ENCODE data around the gene RALGAPB.
"Not testable (repeated sequence)": the region's sequence is repeated elsewhere in the genome, so short reads cannot be mapped to it uniquely, and the experiment has no call there.

The RALGAPB gene

DNA sequence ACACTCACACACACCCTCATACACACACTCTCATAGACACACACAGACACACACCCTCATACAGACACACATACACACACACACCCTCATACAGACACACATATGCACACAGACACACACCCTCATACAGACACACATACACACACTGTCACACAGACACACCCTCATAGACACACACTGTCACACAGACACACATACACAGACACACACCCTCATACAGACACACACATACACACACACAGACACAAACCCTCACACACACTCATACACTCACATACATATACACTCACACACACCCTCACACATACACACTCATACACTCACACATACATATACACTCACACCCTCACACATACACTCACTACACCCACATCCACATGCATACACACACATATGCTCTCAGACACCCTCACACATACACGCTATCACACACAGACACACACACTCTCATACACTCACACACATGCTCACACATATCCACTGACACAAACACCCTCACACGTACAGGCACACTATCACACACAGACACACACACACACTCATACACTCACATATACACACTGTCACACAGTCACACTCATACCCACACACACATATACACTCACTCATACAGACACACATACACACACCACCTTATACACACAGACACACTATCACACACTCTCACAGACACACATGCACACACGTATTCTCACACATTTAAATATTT is 117.5 kb downstream of the RALGAPB start:
- no peak for DNase-seq

DNA sequence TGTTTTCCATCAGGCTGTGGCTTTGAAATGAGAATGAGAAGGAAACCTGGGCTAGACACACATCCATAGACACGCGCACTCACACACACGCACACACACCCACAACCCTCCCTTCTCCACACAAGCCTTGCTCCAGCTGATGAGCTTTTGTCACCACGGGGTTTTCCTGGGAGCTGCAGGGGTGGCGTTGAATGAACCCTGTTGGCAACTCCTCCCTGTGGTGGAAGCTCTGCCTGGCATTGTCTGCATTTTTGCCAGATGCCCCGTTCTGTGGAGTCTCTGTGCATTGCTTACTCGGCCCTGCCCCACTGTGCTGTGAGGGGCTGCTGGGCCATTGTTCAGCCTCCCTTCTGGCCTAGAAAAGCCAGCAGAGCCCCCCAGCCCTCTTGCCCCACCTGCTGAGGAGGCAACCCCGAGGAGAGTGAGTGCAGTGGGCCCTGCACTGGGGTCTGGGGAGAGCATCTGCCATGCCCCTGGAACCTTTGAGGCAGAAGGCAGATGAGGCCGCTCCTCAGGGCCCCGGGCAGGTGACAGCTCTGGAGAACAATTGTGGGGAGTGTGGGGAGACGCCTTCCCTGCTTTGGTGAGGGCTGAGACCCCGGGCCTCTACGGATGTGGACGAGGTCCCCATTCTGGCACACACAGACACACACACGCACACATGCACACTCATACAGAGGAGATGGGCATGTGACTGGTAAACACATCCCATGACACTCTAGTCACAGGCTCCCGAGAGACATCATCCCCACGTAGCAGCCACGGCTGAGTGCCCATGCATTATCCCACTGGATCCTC is 118.2 kb downstream of the RALGAPB start:
- no peak for DNase-seq

DNA sequence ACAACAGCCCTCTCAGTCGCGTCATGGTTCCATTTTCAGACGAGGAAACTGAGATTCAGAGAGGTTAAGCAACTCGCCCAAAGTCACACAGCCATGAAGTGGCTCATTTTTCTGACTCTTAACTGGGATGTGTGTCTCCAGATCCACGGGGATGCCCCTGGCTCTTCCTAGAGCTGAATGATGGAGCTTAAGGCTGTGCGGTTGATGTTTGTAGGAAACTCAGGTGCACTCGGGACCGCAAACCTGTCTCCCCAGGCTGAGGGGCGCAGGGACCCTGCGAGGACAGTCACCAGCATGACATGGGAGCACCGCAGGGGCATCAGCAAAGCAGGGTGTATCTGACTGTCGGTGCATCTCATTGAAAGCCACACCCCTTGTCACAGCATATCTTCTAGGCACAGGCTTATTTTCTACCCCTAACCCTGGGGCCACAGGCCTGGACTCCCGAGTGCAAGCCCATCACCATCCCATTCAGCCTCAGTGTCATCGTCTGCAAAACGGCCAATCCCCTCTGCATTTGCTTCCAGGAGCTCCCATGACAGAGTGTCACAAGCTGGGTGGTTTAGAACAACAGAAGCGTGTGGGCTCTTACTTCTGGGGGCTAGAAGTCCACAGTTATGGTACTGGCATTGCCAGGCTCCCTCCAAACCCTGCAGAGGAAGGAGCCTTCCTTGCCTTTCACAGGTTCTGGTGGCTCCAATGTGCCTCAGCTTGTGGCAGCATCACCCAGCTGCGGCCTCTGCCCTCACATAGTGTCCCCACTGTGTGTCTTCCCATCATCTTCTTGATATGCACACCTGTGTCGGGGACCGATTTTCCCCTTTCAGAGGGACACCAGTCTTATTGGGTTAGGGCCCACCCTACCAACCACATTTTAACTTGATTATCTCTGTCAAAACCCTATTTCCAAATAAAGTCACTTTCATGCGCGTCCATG is 119.1 kb downstream of the RALGAPB start:
- no peak for DNase-seq

DNA sequence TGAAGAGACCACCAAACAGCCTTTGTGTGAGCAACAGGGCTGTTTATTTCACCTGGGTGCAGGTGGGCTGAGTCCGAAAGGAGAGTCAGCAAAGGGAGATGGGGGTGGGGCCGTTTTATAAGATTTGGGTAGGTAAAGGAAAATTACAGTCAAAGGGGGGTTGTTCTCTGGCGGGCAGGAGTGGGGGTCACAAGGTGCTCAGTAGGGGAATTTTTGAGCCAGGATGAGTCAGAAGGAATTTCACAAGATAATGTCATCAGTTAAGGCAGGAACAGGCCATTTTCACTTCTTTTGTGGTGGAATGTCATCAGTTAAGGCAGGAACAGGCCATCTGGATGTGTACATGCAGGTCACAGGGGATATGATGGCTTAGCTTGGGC is 119.8 kb downstream of the RALGAPB start:
- not testable (repeated sequence) for DNase-seq

DNA sequence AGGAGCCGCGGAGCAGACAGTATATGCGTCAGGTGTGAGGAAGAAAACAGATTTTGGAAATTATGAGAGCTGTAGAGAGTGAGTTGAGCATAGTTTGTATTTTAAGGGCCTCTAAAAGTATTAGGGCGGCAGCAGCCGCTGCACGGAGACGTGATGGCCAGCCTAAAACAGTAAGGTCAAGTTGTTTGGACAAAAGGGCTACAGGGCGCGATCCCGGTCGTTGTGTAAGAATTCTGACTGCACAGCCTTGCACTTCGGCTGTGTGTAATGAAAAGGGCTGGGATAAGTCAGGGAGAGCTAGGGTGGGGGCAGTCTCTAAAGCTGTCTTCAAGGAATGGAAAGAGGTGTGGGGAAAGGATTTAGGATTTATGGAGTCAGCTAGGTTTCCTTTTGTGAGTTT is 121.6 kb downstream of the RALGAPB start:
- not testable (repeated sequence) for DNase-seq

DNA sequence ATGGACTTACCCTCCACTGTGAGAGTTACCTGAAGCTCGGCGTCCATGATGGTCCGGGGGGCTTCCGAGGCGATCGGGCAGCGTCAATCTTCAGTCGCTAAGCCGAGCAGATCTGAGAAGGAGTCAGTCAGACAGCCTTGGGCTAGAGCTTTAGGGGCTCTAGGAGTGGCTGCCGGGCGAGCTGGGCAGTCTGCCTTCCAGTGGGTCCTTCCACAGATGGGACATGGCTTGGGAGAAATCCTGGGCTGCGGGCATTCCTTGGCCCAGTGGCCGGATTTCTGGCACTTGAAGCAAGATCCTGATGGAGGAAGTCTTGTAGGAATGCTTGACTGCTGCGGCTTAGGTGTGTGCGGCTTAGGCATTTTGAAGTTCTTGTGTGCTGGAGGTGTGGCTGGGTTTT is 123.2 kb downstream of the RALGAPB start:
- not testable (repeated sequence) for DNase-seq

DNA sequence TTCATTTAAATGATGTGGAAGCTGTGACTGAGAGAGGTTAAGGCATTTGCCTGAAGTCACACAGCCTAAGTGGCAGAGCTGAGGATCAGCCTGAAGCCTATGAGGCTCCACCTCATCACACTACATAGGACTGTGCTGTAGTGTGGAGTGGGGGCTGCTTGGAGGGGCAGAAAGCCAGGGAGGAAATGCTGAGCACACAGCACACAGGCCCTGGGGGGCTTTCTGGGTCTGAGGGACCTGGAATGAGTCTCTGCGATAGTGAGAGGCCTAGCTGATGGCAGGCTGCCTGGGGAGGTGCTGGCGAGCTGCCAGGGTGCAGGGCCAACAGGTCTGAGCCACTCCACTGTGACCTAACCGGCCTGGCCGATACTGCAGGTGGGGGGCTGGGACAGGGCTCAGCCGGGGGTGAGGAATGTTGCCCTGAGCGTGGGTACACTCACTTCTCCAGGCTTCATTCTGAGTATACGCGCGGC is 126.8 kb downstream of the RALGAPB start:
- DNase-seq = no peak

DNA sequence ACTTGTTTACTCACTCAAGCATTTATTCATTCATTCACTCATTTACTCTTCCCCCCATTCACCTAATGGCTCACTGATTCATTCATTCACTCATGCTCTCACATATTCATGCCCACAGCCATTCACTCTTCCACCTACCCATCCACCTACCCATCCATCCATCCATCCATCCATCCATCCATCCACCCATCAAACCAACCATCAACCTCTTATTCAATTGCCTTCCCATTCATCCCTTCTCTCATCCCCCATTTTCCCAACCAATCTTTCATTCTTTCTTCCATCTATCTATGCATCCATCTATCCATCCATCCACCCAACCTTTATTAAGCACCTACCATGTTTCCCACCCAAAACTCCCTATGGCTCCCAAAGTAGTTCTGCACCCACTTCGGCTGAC is 127.4 kb downstream of the RALGAPB start:
- no peak for DNase-seq

DNA sequence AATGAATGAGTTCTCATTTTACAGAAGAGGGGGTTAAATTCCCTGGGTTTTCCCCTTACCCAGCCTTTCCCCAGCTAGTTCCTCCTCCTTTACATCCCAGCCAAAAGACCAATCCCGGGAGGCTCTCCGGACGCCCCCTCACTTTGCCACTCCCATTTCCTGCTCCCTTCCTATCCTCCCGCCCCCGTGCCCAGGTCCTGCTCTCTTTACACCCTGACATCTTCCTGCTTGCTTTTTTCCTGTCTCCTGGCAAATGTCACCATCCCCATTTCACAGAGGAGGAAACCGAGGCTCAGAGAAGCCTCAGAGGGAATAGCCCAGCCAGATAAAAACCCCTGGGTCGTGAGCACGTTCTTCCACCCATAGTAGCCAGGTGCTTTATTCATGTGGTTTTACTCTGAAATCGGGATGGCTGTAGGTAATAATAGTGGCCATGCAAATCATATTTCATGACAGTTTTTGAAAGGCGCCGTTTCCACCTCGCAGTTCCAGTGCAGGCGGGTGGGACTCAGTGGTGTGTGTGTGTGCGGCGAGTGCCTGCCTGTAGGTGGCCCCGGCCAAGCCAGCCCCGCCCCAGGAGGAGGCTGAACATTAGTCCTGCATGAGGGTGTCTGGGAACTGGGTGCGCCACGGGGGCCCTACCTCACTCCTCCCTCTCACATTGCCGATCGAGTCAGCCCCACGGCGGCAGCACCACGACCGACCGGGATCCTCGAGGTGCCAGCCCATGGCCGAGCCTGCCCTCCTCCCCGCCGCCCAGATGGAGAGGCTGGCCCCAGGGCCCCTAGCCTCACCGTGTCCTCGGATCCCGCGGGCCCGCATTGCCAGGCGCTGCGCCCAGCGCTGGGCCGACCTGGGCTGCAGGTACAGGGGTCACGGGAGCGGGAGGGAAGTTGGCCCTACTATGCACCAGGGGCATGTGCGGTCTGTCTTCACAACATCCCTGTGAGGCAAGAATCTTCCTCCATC is 128.9 kb downstream of the RALGAPB start, which contains the start of gene ARHGAP40:
Gene ARHGAP40 (plus strand): TSS at position 594 of the 969 bp plus-strand sequence.
- DNase-seq = no peak

DNA sequence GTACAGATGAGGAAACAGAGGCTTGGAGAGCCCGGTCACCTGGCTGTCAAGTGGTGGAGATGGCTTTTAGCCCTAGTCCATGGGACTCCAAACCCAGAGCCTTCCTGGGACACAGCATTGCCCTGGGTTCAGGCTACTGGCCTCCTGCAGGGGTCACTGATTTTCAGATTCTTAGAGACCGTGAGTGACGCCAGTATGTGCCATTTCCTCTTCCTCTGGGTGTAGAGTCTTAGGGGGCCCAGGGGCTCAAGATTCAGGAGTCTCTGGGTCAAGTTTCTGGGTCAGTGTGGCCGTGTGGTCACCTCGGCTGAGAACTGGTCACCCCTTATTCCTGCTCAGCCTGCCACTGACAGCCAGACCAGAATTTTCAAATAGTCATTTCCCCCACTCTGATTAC is 129.5 kb downstream of the RALGAPB start:
- no peak for DNase-seq

DNA sequence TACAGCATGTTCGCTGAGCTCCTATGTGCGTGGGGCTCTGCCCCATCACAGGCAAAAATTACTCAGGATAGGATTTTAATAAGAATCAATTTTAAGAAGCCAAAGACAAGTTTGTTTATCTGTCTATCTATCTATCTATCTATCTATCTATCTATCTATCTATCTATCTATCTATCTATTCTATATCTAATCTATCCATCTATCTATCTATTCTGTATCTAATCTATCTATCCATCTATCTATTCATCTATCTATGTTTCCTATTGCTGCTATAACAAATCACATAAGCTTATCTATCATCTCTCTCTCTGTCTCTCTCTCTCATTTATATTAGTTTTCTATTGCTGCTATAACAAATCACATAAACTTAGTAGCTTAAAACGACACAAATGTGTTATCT is 130.6 kb downstream of the RALGAPB start:
- DNase-seq = no peak

DNA sequence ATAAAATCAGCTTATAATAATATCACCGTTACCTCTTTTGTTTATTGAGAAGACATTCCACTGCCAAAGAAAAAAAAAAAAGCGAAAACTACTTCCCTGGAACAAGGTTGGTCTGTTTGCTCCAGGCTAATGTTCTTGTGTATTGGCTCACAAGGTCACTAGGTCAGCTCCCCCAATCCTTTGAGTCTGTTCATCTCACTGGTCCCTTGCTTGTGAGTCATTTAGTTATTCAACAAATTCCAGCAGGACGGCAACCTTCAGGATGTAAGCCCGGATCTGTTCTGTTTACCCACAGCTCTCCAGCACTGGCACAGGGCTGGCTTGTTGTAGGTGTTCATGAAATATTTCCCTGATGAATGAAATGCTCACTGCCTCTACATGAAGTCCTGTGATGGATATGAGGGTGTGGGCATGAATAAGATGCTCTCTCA is 132.2 kb downstream of the RALGAPB start:
- DNase-seq = peak; percentile 68

DNA sequence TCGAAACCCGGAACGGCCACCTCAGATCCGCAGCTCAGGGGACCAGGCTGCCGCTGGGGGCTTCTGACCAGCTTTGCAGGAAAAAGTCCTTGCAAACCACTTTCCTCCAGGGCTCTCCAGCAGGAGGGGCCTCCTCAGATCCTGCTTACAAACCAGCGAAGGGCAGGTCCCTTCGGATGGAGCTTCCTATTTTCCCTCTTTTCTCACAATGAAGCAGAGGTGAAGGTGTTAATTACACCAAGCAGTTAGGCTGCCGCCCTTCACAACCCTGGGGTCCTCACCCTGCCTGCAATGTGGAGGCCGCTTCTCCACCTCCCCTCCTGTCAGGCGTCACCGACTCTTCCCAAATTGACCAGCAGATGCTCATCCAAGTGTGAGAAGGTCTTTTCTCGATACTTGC is 134.7 kb downstream of the RALGAPB start:
- no peak for DNase-seq

DNA sequence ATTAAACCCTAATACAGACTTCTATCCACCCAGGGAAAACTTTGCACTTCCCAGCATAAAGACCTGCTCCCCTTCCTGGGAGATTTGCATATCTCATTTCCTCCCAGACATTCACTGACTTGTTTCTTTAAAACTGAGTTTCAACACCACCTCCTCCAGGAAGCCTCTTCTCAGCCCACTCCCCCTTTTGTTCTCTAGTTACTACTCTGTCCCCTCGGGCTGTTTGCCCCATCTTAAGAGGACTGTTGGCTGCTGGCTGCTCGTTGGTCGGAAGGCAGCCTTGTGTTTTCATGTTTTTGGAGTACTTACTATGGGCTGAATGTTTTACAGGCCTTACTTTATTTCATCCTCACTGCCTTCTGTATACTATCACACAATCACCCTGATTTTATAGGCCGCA is 135.5 kb downstream of the RALGAPB start:
- no peak for DNase-seq

DNA sequence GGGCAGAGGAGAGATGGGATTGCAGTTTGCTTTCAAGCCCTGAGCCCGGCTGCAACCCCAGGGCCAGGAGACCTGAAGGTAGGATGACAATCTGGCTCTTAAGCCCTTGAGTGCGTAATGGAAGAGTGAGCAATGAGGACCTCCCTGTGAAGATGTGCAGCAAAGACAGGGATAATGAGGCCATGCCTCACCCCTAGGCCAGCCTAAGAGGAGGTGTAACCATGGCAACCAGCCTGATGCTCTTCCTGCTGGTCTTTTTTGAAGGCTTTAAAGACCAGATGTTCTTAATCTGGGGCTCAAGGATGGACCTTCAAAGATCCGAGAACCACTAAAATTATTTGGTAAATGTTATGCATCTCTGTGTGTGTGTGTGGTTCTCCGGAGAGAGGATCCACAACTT is 137.2 kb downstream of the RALGAPB start:
- no peak for DNase-seq

DNA sequence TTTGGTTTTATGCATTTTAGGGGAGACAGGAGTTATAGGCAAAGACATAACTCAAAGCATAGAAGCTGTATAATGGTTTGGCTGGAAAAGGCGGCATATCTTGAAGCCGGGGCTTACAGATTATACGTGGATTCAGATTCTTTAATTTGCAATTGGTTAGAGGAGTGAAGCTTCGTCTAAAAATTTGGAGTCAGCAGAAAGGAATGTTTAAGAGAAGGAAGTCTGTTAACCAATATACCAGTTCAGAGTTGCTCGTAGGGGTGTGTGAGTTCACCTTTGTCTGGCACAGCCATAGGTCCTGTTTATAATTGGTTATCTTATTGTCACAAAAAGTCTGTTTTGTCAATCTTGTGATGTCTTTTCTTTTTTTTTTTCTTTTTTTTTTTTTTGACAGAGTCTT is 137.9 kb downstream of the RALGAPB start:
- DNase-seq = peak; percentile 41

DNA sequence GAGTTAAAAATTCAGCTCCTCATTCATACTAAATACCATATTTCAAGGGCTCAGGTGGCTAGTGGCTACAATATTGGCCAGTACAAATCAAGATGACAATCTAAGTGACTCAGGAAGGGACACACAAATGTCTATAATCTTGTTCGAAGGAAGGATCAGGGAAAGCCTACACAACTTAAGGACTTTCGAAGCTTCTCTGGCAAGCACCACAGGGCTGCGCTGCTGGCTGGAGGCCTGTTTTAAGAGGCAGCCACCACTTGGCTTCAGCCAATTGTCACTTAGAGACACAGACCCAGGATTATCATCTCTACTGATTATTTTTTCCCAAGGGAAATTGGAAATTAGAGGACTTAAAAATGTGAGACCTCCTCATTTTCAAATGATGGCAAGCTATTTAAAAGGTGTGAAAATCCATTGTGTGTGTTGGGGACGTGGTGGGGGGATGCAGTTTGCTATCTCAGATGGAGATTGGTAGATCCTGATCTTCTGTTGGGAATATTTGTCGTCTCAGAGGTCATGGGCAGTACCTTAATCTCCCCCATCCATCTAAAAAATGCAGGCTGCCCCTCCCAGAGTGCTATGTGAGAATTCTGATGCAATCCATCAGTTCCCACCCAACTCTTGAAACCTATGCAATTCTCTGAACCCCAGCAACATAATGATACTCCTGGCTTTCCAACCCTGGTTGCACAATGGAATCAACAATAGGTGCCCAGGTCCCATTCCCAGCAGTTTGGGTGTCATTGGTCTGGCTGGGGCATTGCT is 140.3 kb downstream of the RALGAPB start:
- DNase-seq = no peak

DNA sequence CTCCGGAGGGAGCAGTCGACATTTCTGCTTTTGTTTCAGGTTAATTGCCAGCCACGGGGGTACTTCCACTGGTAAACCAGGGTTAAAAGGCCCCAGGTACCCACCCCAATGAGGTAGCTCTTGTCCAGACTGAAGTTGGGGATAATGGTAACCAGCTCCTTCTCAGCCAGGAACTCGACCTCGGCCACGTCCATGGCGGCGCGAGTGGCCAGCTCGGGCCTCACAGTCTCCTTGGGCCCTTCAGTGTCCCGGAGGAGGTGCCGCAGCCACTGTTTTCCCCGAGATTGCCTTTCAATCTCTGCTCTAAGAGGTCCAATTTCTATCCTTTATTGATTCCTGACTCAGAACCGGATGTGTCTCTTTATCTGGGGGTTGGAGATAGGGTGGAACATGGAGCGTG is 142.6 kb downstream of the RALGAPB start:
- DNase-seq = no peak

DNA sequence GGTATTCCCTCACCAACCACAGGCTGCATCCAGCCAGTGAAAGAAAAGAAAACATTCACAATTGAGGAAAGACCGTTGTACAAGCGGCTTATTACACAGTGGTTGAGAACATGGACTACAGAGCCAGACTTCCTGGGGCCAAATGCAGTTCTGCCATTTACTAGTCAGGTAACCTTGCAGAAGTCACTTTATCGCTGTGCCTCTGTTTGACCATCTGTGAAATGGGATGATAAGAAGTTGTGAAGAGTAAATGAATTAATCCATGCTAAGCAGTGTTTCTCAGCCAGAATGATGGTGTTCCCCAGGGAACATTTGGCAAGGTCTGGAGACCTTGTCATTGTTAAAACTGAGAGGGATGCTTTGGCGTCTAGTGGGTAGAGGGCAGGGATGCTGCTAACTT is 143.8 kb downstream of the RALGAPB start:
- no peak for DNase-seq

DNA sequence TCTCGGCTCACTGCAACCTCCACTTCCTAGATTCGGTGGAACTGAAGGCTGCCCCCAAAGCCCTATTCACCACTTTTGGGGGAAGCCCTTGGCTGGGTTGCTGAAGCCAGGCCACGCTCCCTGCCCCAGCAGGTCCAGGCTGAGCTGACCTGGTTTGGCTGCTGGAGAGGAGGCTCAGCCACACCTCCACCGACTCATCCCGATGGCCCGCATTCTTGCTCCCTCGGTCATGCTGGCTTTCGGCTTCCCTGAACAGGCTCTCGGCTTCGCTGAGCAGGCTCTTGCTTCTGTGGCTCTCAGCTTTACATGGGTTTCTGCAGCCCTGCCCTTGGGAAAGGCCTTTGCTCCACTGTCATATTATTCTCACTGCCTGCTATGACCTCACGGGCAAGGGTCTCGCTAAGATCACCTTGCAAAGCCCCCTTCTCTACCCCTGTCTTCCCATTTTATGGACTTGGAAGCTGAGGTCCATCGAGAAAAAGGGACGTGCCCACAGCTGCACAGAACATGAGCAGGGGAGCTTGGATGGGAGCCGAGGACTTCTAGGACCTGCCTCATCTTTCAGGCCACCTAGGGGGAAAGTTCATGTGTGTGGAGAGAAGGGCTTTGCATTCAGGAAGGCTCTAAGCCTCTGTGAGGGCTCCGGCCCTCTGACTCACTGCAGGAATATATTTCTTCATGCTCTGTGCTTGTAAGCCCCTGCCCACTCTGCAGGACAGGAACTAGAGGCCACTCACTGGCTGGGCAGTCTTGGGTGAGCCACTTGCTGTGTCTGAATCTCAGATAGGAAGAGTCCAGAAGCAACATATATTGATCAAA is 144.6 kb downstream of the RALGAPB start:
- DNase-seq = peak; percentile 57
